ENCODE data around the gene OGFOD3. TPM values are rescaled to one million over a fixed set of nuclear protein-coding genes. Genes with fewer than 3 reads are reported as not detected.

The OGFOD3 gene
- total and polyA plus RNA-seq, 9 of the 15 experiments (the other 6 are each of a cell fraction or from before 2014, with no cell fraction given): 0.69 to 44.7 (median 18.9) TPM

- TF ChIP-seq NEUROD1 (IDR thresholded peaks at IDR 0.05; ENCODE audit: borderline replicate concordance, low read depth, low read length, partially characterized antibody) (no peak), RBFOX2 (IDR thresholded peaks at IDR 0.05; ENCODE audit: low read depth, low read length) (0 out of 2 replicates have a peak, but pooled peaks have one; percentile 82), GATAD2A (IDR thresholded peaks at IDR 0.05) (no peak), FOXM1 (IDR thresholded peaks at IDR 0.05; ENCODE audit: low read depth) (no peak), FOXM1 (CRISPR knock-in tag; IDR thresholded peaks at IDR 0.05; ENCODE audit: low read depth) (no peak), TFAM (CRISPR knock-in tag; conservative IDR thresholded peaks at IDR 0.05) (no peak), SRSF7 (optimal IDR thresholded peaks at IDR 0.05; ENCODE audit: low read depth, low read length) (no peak), GTF2E2 (tag; IDR thresholded peaks at IDR 0.05) (peak; percentile 9; the same call in 1 of the 2 replicates), PHF20 (IDR thresholded peaks at IDR 0.05; ENCODE audit: partially characterized antibody) (no peak), SMC3 (conservative IDR thresholded peaks at IDR 0.05; ENCODE audit: insufficient read depth, low read depth, low read length) (no peak), BDP1 (IDR thresholded peaks at IDR 0.05; ENCODE audit: insufficient read depth, insufficient read length) (no peak), CUX1 (CRISPR knock-in tag; IDR thresholded peaks at IDR 0.05) (no peak), ZNF12 (CRISPR knock-in tag; IDR thresholded peaks at IDR 0.05) (no peak), ZBTB9 (CRISPR knock-in tag; IDR thresholded peaks at IDR 0.05) (no peak), ARID1B (IDR thresholded peaks at IDR 0.05) (no peak), DDX20 (tag; IDR thresholded peaks at IDR 0.05; ENCODE audit: low read depth) (no peak), NCOA1 (IDR thresholded peaks at IDR 0.05; ENCODE audit: low read depth) (no peak), CBFA2T2 (conservative IDR thresholded peaks at IDR 0.05) (no peak), USF1 (CRISPR knock-in tag; IDR thresholded peaks at IDR 0.05) (no peak), GTF2F1 (IDR thresholded peaks at IDR 0.05; ENCODE audit: low read depth, low read length) (no peak), MXD1 (CRISPR knock-in tag; IDR thresholded peaks at IDR 0.05; ENCODE audit: borderline replicate concordance, poor library complexity, severe bottlenecking) (no peak), COPS2 (conservative IDR thresholded peaks at IDR 0.05) (no peak), CHD1 (IDR thresholded peaks at IDR 0.05; ENCODE audit: low read length) (peak; percentile 57)
These were observed 40.6 kb upstream of the OGFOD3 start (continued) for GRCh38 chr17:82458885-82459424.
